GM19467 (cell line): ENCODE data around the gene FERMT1.
"Not testable (repeated sequence)": the region's sequence is repeated elsewhere in the genome, so short reads cannot be mapped to it uniquely, and the experiment has no call there.

Source experiments
- ATAC-seq: cut with Tn5 transposase; IDR thresholded peaks from one replicate; pipeline ENCODE4 v1.9.1; 2021; ENCODE audit warnings: mild to moderate bottlenecking, moderate library complexity; ENCODE audit not compliant: unreplicated experiment

Gene FERMT1

GRCh38 chr20:6070829-6071695, 51.8 kb downstream of the FERMT1 start:
- no peak for ATAC-seq

GRCh38 chr20:6069669-6070068, 53.2 kb downstream of the FERMT1 start:
- ATAC-seq: no peak

- ATAC-seq: no peak
These were observed 55.0 kb downstream of the FERMT1 start for GRCh38 chr20:6067763-6068318.

GRCh38 chr20:6066582-6066981, 56.2 kb downstream of the FERMT1 start:
- ATAC-seq: no peak

- ATAC-seq: no peak
These were observed 61.3 kb downstream of the FERMT1 start for GRCh38 chr20:6061544-6061943.

GRCh38 chr20:6060213-6060612, 62.6 kb downstream of the FERMT1 start:
- no peak for ATAC-seq

- ATAC-seq: no peak
These were observed 64.0 kb downstream of the FERMT1 start for GRCh38 chr20:6058684-6059295.

- ATAC-seq: no peak
These were observed 65.1 kb downstream of the FERMT1 start for GRCh38 chr20:6057691-6058090.

- no peak for ATAC-seq
These were observed 65.7 kb downstream of the FERMT1 start for GRCh38 chr20:6057139-6057538.

GRCh38 chr20:6055981-6056569, 66.8 kb downstream of the FERMT1 start:
- no peak for ATAC-seq

GRCh38 chr20:6055161-6055783, 67.6 kb downstream of the FERMT1 start:
- no peak for ATAC-seq

- ATAC-seq: not testable (repeated sequence)
These were observed 68.2 kb downstream of the FERMT1 start for GRCh38 chr20:6054689-6055051.

GRCh38 chr20:6053776-6054688, 68.8 kb downstream of the FERMT1 start, which contains the start of gene LRRN4:
Gene LRRN4, minus strand, starts transcription at chr20:6054060. Its CDS starts 1,261 bp downstream, at chr20:6052799.
- no peak for ATAC-seq

- no peak for ATAC-seq
These were observed 69.6 kb downstream of the FERMT1 start for GRCh38 chr20:6053064-6053775.

- no peak for ATAC-seq
These were observed 71.3 kb downstream of the FERMT1 start for GRCh38 chr20:6051505-6051904.

- ATAC-seq: no peak
These were observed 74.4 kb downstream of the FERMT1 start for GRCh38 chr20:6048391-6048790.

GRCh38 chr20:6046432-6046831, 76.4 kb downstream of the FERMT1 start:
- no peak for ATAC-seq

- ATAC-seq: no peak
These were observed 77.3 kb downstream of the FERMT1 start for GRCh38 chr20:6045566-6045965.

GRCh38 chr20:6044115-6044514, 78.7 kb downstream of the FERMT1 start:
- ATAC-seq: no peak
